Osteocyte (in vitro differentiated cells): ENCODE results near the gene MAPK8IP3. TPM values are rescaled to one million over a fixed set of nuclear protein-coding genes. Genes with fewer than 3 reads are reported as not detected.

Source experiments
- DNase-seq: peaks from one replicate; pipeline ENCODE4 v3.0.0; 2021; ENCODE audit warnings: mixed read lengths; ENCODE audit not compliant: unreplicated experiment; ENCODE audit errors: extremely low spot score
- H3K27ac Mint-ChIP-seq: one replicate; pipeline ENCODE4 v1.8.0; 2021; ENCODE audit warnings: mild to moderate bottlenecking, mixed read lengths; ENCODE audit not compliant: unreplicated experiment
- H3K27me3 Mint-ChIP-seq: one replicate; pipeline ENCODE4 v1.8.0; 2021; ENCODE audit warnings: mixed read lengths; ENCODE audit not compliant: unreplicated experiment
- H3K36me3 Mint-ChIP-seq: one replicate; pipeline ENCODE4 v1.8.0; 2021; ENCODE audit warnings: mixed read lengths; ENCODE audit not compliant: unreplicated experiment
- H3K4me1 Mint-ChIP-seq: one replicate; pipeline ENCODE4 v1.8.0; 2021; ENCODE audit warnings: mixed read lengths; ENCODE audit not compliant: unreplicated experiment
- H3K4me3 Mint-ChIP-seq: one replicate; pipeline ENCODE4 v1.8.0; 2021; ENCODE audit warnings: mild to moderate bottlenecking, moderate library complexity, mixed read lengths; ENCODE audit not compliant: unreplicated experiment
- H3K9me3 Mint-ChIP-seq: one replicate; pipeline ENCODE4 v1.8.0; 2021; ENCODE audit warnings: mixed read lengths; ENCODE audit not compliant: unreplicated experiment
- total RNA-seq: library from RNA; stranded (reverse); gene quantifications from 2 replicates; pipeline ENCODE4 v1.2.1, GENCODE V29; 2021
- TF ChIP-seq, protein P1 (sequence below): fragments of 200-600 bp; sonication (generic); IDR thresholded peaks from 2 replicates; pipeline ENCODE4 v1.5.0; 2021; ENCODE audit warnings: antibody characterized with exemption, mild to moderate bottlenecking, moderate library complexity

The MAPK8IP3 gene
- total RNA-seq, 1 donor from 2014 or later: 105 TPM

DNA sequence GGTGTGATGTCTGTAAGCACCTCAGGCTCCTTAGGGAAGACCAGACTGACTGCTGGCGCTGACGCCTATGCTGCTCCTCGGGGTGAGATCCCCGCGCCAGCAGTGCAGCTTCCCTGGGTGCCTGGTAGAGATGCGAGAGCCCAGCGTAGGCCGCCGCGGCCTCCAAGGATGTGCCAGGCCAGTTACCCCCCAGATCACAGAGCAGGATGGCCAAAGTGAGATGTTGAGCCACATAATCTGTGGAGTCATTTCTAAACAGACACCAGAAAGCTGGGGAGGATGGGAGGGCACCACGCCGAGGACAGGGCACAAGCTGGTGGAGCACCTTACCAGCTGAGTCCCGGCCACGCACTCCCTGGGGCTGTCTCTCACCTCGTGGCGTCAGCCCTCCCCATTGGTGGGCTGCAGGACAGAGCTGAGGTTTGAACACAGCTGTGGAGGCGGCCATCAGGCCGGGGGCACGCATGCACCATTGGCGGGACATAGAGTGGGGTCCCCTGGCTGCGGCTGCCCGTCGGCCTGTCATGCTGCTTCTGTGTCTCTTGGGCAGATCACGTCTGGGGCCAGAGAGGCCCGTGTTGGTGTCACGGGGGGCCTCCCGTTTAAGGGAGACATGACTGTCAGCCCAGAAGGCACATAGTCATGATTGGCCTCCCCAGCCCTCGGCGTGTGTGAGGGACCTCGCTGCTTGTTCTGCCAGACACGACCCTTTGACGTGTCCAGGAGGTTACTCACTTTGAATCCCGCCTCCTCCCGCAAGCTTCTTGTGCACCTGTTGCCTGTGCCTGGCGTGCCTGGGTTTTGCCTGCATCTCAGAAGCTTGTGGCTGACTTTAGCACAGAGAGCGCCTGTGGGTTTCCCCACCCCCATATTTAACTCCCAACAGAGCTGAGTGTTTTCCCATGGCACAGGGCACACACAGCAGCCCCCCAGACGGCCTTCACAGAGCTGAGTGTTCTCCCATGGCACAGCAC lies 21.9 kb downstream of the MAPK8IP3 start:
- no peaks in the 10 kb centered on the region for H3K27me3 Mint-ChIP-seq
- H3K4me3 Mint-ChIP-seq: no peak overlapping the region
- TF ChIP-seq, protein P1, sequence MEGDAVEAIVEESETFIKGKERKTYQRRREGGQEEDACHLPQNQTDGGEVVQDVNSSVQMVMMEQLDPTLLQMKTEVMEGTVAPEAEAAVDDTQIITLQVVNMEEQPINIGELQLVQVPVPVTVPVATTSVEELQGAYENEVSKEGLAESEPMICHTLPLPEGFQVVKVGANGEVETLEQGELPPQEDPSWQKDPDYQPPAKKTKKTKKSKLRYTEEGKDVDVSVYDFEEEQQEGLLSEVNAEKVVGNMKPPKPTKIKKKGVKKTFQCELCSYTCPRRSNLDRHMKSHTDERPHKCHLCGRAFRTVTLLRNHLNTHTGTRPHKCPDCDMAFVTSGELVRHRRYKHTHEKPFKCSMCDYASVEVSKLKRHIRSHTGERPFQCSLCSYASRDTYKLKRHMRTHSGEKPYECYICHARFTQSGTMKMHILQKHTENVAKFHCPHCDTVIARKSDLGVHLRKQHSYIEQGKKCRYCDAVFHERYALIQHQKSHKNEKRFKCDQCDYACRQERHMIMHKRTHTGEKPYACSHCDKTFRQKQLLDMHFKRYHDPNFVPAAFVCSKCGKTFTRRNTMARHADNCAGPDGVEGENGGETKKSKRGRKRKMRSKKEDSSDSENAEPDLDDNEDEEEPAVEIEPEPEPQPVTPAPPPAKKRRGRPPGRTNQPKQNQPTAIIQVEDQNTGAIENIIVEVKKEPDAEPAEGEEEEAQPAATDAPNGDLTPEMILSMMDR: no peak
- no peak for DNase-seq
- H3K36me3 Mint-ChIP-seq: peaks cover 25% of the 10 kb centered on the region
- H3K4me1 Mint-ChIP-seq: peaks cover 11% of the 10 kb centered on the region
- no peaks in the 10 kb centered on the region for H3K9me3 Mint-ChIP-seq
- H3K27ac Mint-ChIP-seq: no peak overlapping the region

DNA sequence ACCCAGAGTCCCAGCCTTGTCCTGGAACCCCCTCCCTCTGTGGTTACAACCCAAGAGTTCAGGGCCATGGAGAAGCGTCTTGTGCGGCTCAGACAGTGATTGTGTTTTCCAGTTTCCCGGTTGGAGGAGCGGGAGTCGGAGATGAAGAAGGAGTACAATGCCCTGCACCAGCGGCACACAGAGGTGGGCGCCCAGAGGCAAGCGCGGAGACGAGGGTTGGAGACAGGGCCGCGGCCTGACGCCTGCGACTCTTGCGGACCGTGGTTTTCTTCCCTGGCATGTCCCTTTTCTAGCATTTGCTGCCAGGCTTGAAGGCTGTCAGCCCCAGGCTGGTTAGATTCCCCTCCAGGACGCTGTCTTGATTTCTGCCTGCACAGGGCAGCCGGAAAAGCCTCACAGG lies 23.0 kb downstream of the MAPK8IP3 start:
- DNase-seq: no peak
- no peaks in the 10 kb centered on the region for H3K9me3 Mint-ChIP-seq
- TF ChIP-seq, protein P1: no peak
- peaks cover 25% of the 10 kb centered on the region for H3K36me3 Mint-ChIP-seq
- no peaks in the 10 kb centered on the region for H3K27me3 Mint-ChIP-seq
- H3K4me1 Mint-ChIP-seq: peaks cover 3% of the 10 kb centered on the region
- H3K4me3 Mint-ChIP-seq: no peak overlapping the region
- H3K27ac Mint-ChIP-seq: no peak overlapping the region

GRCh38 chr16:1729445-1729844 lies 23.4 kb downstream of the MAPK8IP3 start:
- Mint-ChIP-seq H3K4me3 (no peak overlapping the region), H3K4me1 (peaks cover 3% of the 10 kb centered on the region), H3K9me3 (no peaks in the 10 kb centered on the region), H3K27ac (no peak overlapping the region), H3K27me3 (no peaks in the 10 kb centered on the region), H3K36me3 (peaks cover 25% of the 10 kb centered on the region)
- no peak for DNase-seq
- TF ChIP-seq, protein P1: no peak

- H3K4me1 Mint-ChIP-seq: peaks cover 2% of the 10 kb centered on the region
- no peaks in the 10 kb centered on the region for H3K9me3 Mint-ChIP-seq
- H3K27me3 Mint-ChIP-seq: no peaks in the 10 kb centered on the region
- DNase-seq: no peak
- no peak overlapping the region for H3K4me3 Mint-ChIP-seq
- no peak overlapping the region for H3K27ac Mint-ChIP-seq
- H3K36me3 Mint-ChIP-seq: peaks cover 25% of the 10 kb centered on the region
- TF ChIP-seq, protein P1: no peak
Observed at GRCh38 chr16:1731073-1731472, 25.1 kb downstream of the MAPK8IP3 start.

GRCh38 chr16:1731603-1732002 lies 25.6 kb downstream of the MAPK8IP3 start:
- TF ChIP-seq, protein P1: no peak
- peaks cover 22% of the 10 kb centered on the region for H3K36me3 Mint-ChIP-seq
- no peaks in the 10 kb centered on the region for H3K9me3 Mint-ChIP-seq
- H3K4me1 Mint-ChIP-seq: no peaks in the 10 kb centered on the region
- no peak overlapping the region for H3K27ac Mint-ChIP-seq
- no peak overlapping the region for H3K4me3 Mint-ChIP-seq
- no peaks in the 10 kb centered on the region for H3K27me3 Mint-ChIP-seq
- no peak for DNase-seq
